ENCODE measurements around the gene SORBS2.

- TF ChIP-seq CTCF (IDR thresholded peaks at IDR 0.05), result no peak
- no peak for TF ChIP-seq POLR2A (IDR thresholded peaks at IDR 0.05)
Measured at GRCh38 chr4:185576314-185576961, 235.6 kb downstream of the SORBS2 start.
